GM18499 (cell line): Measurements from ENCODE around the gene PNCK.
"Not testable (repeated sequence)": the region's sequence is repeated elsewhere in the genome, so short reads cannot be mapped to it uniquely, and the experiment has no call there.

ENCODE experiments used
- ATAC-seq: cut with Tn5 transposase; IDR thresholded peaks from one replicate; pipeline ENCODE4 v1.9.1; 2021; ENCODE audit warnings: moderate number of reproducible peaks; ENCODE audit not compliant: insufficient read depth, unreplicated experiment

The PNCK gene

DNA sequence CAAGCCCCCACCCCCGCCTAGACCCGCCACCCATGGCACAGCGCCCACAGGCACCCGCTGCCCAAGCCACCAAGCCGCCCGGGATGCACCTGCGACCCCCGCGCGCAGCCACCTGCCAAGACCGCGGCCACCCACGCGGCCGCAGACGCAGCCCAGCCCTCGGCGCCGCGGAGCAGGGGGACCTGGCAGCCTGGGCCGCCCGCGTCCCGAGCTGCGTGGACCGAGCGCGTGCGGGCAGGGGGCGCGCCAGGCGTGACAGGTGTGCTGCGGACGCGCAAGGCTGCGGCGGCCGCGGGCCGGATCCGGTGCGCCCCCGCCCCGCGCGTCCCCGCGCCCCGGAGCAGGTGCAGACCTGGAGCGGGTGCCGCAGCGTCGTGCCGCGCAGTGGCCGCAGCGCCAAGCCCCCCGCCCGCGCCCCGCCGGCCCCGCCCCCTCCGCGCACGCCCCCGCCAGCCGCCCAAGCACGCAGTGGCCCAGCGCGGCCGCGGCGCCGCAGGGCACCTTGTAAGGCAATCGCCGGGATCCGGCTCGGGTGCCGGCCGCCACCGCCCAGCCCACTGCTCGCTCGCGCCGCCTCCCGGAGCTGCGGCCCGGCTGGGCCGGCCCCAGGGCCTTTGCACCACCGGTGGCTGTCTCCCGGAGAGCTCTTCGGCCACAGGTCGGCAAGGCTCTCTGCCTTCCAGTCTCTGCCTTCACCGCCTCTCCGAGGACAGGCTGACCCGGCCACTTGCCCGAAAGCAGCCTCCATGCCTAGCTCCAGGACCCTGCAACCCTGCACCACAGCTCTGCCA lies at the start of gene PNCK:
Gene PNCK, minus strand, starts transcription at position 386 of the 791 bp plus-strand sequence. CDS start 737 bp downstream, outside the sequence.
- ATAC-seq, result no peak

DNA sequence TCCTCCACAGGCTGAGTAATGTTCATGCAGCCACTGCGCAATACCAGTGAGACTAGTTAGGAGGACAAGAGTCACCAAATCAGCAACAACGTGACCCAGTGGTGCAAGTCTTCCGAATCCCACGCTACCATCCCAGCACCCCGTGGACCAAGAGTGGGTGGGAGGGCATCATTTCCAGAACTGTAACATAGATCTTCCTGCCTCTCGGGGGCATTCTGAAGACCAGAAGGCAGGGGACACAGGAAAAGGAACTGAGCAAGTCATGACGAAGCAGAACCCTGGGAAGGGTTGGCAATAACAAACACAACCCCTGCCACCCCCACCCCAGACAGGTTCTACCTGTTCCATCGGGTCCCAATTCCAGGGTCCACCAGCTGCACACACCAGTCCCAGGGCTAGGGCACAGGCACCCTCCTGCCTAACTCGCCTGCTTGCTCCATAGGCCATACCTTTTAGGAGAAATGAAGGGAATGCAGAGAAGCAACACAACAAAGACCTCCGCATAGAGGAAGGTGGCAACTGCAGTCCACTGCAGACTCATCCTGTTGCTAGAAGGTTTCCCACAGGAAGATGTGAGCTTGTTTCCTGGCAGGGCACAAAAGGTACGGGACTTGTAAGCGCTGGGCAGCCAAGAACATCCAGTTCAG lies 49.2 kb upstream of the PNCK start:
- no peak for ATAC-seq

DNA sequence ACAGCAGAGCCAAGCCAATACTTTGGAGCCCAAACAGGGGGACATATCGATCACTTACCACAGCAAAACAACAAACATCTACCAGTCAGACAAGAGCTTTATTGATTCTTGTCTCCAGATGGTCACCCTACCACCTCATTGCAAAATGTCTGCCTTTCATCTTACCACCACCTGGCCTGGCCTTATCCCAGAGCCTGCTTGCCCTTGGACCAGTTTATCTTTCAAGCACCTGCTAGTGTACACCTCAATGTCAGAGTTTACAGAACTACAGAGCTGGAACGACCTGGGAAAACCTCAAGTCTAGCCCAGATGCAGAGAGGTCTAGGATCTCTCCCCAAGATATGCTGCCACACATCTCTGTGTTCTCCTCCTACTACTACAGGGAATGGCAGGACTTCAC lies 46.1 kb upstream of the PNCK start:
- ATAC-seq, result no peak

DNA sequence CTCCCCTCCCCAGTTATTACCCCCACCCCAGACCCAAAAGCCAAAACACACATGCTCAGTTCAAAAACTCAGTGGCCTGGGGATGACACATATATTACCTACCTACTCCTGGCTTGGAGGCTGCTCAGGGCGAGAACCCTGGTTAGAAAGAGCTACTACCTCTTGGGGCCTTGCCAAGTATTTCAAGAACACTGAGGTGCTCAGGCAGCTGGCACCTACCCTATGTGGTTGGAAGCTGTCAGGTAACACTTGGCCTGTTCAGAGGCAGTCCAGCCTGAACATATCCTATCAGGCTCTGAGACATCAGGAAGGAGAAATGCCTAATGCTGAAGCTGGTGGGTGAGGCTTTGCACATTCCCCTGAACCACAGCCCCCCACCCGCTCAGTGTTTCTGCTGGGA lies 45.6 kb upstream of the PNCK start:
- ATAC-seq, result no peak

DNA sequence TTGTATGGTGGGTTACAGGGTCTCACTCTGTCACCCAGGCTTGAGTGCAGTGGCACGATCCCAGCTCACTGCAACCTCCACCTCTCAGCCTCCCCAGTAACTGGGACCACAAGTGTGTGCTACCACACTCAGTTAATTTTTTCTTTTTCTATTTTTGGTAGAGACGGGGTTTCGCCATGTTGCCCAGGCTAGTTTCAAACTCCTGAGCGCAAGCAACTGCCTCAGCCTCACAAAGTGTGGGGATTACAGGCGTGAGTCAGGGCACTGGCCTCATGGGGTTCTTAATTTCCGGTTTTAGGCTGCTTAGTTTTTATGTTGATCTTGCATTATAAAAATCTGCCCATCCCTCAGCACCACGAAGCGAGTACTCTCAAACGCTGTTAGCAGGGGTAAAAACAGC lies 43.8 kb upstream of the PNCK start:
- ATAC-seq, result no peak

DNA sequence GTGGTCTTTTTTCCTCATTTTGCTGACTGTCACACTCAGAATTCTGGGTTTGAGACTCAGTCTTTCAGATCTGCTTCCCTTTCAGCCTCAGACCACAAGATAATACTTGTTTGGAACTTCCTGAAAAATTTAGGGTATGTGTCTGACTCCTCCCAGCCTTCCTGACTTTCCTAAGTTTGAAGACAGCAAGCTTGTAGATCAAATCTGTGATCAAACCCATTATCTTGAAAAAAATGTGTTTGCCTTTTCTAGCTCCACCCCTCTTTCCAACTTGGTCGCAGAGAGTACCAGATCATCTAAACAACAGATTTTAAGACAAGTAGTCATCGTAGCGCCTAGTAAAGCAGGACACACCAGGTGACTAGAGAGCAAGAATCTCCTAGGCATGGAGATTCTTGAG lies 40.6 kb upstream of the PNCK start:
- ATAC-seq, result no peak

DNA sequence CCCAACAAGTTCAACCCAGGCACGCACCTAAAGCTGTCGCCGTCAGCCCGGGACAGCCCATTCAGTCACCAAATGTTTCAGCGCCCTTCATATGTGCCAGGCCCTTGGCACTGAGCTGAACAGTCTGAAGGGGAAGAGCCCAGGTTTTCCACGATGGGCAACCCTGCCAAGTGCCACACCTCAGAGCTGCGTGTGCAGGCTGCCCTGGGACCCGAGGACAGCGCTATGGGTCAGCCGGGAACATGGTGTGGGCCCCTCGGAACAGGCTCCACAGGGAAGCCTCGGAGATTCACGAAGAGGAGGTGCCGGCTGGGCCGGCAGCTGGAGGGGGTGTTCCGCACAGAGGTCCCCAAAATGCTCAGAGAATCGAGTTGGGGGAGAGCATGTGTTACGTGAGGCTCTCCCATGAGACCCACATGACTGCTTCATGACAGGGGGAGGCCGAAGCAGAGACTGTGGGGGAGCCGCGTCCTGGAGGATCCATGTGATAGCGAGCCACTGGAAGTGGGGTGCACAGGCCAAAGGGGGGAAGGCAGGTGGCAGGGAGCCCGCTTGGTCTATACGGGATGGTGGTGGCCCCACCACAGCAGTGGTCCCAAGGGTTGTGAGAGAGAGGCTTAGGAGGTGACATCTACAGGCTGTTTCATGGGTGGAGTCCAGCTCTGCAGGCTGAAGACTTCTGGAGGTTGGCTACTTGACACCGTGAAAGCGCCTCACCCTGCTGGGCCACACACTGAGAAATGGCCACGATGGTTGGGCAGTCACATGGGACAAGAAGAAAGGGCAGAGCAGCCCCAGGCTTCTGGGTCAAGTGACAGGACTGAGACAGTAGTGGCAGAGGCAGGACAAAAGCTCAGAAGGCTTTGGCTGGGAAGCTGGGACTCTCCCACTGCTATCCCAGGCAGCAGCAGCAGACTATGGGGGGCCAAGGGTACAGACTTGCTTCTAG lies 36.4 kb upstream of the PNCK start:
- ATAC-seq, result no peak

DNA sequence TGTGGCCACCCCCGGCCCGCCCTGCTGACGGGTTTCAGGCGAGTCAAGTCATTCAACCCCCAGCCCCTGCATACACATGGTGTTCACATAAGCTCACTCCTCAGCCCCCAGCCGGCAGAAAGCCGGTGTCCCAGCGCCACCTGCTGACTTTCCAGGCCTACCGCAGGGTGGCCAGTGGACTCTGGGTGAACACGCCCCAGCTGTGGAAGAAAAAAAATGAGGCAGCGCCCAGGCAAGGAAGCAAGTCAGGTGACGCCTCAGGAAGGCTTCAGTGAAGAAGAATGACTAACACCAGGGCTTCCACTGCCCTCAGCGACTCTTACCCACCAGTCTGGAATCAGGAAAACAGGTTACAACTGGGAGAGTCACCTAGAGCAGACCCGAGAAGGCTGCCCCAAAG lies 34.8 kb upstream of the PNCK start:
- no peak for ATAC-seq

DNA sequence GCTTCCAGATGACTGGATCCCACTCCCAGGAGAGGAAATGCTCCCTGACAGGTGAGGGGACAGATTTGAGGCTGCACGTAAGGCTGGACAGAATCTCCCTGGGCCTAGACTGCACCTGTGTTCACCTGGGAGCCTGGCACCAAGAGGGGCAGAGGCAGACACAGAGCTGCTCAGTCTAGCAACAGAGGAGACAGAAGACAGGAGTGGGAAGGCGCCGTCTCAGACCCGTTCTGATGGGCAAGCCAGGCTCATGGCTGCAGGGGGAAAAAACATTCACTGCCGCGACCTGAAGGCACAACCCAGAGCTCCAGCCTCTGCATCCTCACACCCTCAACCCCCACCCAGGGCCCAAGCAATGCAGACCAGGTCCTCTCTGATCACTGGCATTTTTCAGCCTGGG lies 33.8 kb upstream of the PNCK start:
- no peak for ATAC-seq

DNA sequence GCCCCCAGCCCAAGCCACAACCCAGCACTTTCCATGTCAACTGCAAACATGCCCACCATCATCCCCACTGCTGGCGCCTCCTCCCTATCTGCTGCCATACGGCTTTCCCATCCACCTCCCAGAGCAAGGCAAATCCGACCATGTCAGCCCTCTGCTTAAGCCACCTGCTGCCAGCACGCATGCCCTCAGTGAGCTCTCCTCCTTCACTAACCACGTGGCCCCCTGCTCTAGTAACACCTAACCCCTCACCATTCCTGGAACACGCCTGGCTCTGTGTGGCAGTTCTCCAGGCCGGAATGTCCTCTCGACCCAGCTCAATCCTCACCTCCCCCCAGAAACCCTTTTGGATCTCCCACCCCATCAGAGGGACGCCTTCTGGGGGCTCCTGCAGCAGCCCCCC lies 33.2 kb upstream of the PNCK start:
- no peak for ATAC-seq

DNA sequence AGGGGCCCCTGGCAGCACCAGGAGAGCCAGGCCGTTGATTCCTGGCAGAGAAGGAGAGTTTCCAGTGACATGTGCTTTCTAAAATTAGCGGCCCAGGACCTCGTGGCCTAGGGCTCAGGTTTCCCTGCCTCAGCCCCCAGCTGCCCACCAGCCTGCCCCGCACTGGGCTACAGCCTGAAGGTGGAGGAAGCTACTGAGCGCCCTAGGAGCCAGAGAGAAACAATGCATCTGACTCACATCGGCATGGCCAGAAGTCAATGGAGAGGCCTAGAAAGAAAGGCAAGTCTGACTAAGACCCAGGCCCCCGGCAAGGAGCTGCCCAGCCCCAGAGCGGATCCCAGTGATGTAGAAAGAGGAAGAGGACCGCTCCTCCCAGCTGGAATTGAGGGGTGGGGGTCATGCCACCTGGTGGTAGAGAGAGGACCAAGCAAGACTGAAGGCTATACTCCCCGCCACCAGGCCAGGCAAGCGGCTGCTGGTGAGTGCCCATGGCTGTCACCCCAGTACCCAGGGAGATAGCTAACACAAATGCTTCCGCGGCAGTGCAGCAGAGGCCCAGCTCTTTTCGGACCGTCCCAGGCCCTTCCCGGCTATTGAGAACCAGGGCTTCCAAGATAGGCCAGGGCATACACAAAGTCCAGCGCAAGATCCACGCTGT lies 31.9 kb upstream of the PNCK start:
- ATAC-seq, result not testable (repeated sequence)

DNA sequence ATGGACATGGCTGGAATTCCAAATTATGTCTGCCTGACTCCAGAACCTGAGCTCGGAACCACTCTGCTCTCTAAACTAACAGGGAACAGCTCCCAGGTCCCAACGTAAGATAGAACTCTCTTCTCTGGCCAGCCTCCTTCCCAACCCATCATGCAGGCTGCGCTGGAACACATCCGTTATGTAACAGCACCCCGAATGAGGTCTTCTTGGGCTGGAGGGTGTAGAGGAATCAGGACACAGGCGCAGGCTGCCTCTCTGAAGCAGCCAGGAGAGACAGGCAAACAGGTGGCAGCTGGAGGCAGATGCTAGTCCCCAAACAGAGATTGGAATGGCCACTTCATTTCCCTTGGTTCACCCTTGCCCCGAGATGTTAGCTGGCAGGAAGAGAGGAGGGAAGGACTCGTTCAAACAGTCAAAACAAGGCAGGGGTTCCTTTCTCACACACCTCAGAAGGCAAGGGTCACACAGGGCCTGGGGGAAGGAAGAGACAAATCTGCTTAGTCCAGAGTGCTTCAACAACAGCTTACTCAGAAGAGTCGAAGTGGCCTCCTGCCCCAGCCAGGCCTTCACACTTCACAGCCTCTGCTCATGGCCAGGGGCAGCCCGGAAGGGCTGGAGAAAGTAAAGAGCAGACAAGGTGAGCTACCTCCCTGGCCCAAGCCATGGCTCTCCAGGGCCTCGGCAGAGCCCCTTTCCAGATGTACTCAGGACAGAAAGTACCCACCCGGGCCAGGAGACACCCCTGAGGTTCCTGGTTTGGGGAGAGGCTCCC lies 31.2 kb upstream of the PNCK start:
- ATAC-seq, result not testable (repeated sequence)

DNA sequence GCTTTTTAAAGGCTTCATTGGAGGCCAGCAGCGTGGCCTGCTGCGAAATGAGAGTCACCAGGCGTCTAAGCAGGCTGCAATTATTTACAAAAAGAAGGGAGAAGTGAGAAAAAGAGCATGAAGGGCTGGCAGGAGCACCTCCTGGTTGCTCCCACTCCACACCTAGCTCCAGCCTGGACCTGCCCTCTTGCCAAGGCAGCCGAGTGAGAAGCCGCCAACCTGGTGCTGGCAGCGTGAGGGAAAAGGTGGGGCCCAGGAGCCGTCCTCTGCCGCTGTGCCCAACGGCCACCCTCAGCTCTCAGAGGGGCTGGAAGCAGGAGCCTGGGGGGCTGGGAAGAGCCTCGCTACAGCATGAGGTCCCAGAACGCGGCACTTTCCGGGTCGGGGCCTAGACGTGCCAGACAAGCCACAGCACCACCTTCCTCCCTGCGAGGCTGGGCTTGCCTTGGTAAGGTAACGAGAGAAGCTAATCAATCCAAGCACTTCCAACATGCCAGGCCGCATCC lies 30.5 kb upstream of the PNCK start:
- ATAC-seq, result no peak

DNA sequence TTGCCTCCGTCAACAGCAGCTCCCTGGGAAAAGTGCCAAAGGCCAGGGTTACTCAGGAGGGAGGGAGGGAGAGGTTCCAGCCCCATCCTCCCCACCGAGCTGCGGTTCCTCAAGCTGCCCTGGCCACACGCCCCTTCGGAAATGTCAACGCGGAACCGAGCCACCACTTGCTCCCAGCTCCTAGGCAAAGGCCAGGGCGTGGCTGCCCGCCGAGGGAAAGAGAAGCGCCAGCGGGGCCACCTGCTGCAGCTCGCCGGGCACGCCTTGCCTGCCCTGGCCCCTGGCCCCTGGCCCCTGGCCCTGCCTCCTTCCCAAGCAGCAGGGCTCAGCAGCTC lies 29.4 kb upstream of the PNCK start:
- ATAC-seq, result no peak

DNA sequence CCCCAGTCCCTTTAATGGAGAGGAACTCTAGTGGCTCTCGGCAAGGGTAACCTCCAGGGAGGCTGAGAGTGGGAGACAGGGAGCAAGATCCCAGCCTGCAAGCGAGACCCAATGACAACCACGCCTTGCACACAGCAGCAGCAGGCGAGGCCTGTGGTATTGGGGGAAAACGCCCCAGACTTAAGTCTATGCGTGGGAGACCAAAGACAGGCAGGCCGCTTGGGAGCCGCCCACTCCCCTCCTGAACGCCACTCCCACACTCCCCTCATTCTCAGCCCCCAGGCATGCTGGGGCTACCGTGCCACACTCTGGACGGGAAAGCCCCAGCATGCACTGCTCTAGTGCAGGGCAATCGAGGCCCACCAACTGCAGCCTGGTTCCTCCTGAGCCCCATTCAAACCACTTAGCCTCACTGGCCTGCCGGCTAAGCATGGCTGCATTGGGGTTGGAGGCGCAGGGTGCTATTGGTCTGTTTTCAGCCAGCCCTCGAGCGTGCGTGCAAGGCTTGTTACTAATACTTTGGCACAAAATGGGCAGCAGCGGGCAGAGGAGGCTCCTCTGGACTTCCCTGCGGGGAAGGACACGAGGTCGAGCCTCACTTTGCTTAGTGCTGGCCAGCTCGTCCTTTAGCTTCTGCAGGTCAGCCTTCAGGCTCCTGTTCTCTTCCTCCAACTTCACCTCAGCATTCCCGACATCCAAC lies 28.9 kb upstream of the PNCK start:
- no peak for ATAC-seq

DNA sequence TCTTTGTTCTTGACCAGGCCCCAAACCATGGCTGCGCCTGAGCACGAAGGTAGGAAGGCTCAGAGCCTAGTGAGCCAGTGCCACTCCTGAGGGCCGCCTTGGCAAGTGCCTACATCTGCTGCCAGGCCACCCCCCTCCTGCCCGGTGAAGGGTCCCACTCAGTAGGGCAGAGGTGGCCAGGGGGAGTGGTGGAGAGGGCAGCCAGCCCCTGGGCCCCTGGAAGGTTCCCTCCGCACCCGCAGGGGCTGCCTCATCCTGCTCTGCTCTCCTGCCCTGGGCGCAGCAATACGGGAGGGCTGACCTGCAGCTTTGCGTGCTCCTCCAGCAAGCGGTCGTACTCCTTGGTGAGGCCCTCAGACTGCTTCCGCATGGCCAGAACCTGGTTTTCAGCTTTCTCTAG lies 28.1 kb upstream of the PNCK start:
- no peak for ATAC-seq

DNA sequence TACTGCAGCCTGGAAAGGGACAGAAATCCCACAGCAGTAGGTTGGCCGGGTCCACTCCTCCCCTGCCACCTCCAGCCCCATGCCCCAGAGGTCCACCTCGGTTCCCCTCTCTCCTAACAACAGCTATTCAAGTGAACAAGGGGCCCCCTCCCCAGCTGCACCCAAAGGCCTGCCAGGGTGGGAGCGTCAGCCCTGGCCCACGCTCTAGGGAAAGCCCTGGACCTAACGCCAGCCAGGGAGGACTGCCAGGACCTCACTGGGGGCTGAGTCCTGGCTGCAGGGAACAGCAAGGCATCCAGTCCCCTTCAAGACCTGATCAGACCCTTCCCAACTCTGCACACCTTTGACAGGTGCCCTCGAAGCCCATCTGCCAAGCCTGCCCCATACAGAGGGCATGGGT lies 27.4 kb upstream of the PNCK start:
- ATAC-seq, result no peak

DNA sequence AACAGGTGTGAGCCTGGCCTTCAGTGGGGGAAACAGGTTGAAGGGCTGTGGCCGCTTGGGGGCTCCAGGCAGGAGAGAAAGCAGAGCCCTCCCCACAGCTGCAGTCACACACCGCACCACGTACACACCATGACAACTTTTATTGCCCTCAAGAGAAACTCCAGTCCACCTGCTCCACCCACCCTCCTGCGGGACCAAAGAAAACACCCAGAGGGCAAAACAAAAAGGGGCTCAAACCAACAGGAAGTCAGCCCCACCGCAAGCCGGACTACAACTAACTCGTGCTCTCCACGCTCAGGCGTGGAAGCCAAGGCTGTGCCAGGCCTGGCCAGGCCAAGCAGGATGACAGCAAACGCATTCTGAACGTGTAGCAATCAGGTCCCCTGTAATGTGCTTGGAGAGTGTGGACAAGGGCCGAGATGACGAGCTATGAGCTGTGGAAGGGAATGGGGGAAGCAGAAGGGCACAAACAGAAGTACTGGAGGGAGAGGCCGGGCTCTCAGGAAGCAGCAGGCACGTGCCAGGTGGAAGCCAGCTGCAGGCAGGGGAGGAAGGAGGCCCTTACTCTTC lies 26.8 kb upstream of the PNCK start:
- no peak for ATAC-seq
